Activated naive CD4-positive, alpha-beta T cell treated with anti-CD3 and anti-CD28 coated beads, Interleukin-2, amount 50 U/mL, for 72 hours (primary cell): Measurements from ENCODE around the gene P3H3. TPM values are rescaled to one million over a fixed set of nuclear protein-coding genes. Genes with fewer than 3 reads are reported as not detected.
A peak's percentile ranks its signal among the peaks of the same experiment; 100 is the strongest.

Experiments used
- ATAC-seq, 2 donors: fragments of 150-1000 bp; cut with Tn5 transposase; 2 replicates each; pipeline ENCODE4 v1.10.0; 2021; ENCODE audit warnings: mild to moderate bottlenecking in 2 of 2, moderate library complexity in 2 of 2
- DNase-seq, 2 donors: peaks; one replicate each; pipeline ENCODE4 v3.0.0; 2021 to 2022; ENCODE audit warnings: low spot score in 2 of 2
- H3K27ac Mint-ChIP-seq, 2 donors: one replicate each; pipeline ENCODE4 v1.8.0; 2022; ENCODE audit warnings: mild to moderate bottlenecking in 2 of 2, mixed read lengths in 2 of 2
- H3K36me3 Mint-ChIP-seq, 2 donors: one replicate each; pipeline ENCODE4 v1.8.0; 2022; ENCODE audit warnings: mixed read lengths in 2 of 2
- H3K9me3 Mint-ChIP-seq, 2 donors: one replicate each; pipeline ENCODE4 v1.8.0; 2022; ENCODE audit warnings: mixed read lengths in 2 of 2
- total RNA-seq, 2 donors: library from RNA; stranded (reverse); gene quantifications; one replicate each; pipeline ENCODE4 v1.2.3, GENCODE V29; 2022

P3H3 gene
- total RNA-seq, 2 donors from 2014 or later: 0.82 to 3.0 TPM

GRCh38 chr12:6790496-6791150 lies 37.6 kb upstream of the P3H3 start:
- H3K9me3 Mint-ChIP-seq: no peaks in the 10 kb centered on the region
- peaks cover 26 to 36% of the 10 kb centered on the region in 2 donors for H3K36me3 Mint-ChIP-seq
- ATAC-seq (peak; percentile 41 to 55), DNase-seq (peak in 1 of 2 donors; percentile 67)
- peak overlapping the region; percentile 94 to 95 for H3K27ac Mint-ChIP-seq

GRCh38 chr12:6791931-6792520 lies 36.2 kb upstream of the P3H3 start:
- Mint-ChIP-seq H3K9me3 (no peaks in the 10 kb centered on the region), H3K36me3 (peaks cover 26 to 46% of the 10 kb centered on the region in 2 donors), H3K27ac (peak overlapping the region; percentile 94 to 96)
- DNase-seq: peak in 1 of 2 donors; percentile 62
- peak; percentile 7 to 16 for ATAC-seq

DNA sequence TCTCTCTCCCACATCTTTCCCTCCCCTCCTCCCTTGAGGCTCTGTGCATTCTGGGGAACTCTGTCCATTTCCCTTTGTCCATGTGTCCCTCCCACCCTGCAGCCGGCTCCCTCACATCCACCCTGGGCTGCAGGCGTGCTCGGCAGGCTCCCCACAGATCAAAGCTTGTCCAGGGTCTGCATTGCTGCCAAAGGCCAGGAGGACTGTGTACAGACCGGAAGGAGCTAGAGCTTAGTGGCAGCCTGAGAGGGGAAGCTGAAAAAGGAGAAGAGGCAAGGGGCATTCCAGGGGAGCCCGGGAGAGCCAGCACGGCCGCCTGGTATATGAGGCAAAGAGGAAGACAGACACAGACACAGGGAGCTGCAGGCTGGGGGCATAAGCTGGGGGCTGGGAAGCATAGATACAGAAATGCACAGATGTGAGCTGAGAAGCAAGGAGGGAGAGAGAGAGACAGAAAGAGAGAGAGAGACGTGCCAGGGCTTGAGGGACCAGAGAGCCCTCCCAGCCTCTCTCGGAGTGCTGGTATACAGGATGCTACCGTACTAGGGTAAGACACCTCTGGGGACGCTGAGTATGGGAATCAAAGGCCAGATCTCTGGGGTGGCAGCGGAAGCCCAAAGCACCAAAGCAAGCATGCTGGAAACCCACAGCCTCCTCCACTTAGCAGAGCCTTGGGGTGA lies 35.5 kb upstream of the P3H3 start:
- no peak for DNase-seq
- peaks cover 26 to 53% of the 10 kb centered on the region in 2 donors for H3K36me3 Mint-ChIP-seq
- no peaks in the 10 kb centered on the region for H3K9me3 Mint-ChIP-seq
- ATAC-seq: peak; percentile 27 to 33
- peak overlapping the region; percentile 94 to 96 for H3K27ac Mint-ChIP-seq

DNA sequence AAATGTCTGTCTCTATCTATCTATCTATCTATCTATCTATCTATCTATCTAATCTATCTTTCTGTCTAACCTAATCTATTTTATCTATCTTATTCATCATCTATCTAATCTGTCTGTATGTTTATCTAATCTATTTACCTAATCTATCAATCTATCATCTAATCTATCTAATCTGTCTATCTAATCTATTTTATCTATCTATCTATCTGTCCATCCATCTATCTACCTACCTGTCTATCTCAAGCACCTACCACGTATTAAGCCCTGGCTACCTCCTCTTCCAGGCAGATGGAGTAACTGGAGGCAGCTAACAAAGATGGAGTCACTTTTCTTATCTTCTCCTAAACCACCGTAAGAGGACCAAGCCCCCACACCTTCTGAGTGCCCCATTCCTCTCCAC lies 33.1 kb upstream of the P3H3 start:
- DNase-seq (no peak), ATAC-seq (no peak)
- Mint-ChIP-seq H3K36me3 (peaks cover 18 to 45% of the 10 kb centered on the region in 2 donors), H3K27ac (peak overlapping the region in 1 of 2 donors; percentile 51), H3K9me3 (no peaks in the 10 kb centered on the region)

DNA sequence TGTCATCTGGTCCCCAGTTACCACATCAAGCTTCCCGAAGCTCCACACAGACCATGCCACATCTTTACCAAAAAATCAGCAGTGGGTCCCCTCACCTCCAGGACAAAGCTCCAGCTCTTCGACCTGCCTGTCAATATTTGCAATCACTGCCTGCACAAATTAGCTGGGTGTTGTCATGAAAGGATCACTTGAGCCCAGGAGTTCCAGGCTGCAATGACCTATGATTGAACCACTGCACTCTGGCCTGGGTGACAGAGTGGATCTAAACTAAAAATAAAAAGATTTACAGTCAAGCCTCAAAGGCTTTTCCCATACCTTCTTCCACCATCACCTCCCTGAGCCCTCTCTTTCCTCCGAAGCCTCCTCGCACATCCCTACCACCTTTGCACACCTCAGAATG lies 31.6 kb upstream of the P3H3 start:
- peaks cover 11 to 34% of the 10 kb centered on the region in 2 donors for H3K36me3 Mint-ChIP-seq

GRCh38 chr12:6799147-6799546 lies 29.1 kb upstream of the P3H3 start:
- H3K9me3 Mint-ChIP-seq: no peaks in the 10 kb centered on the region

More for the DNA sequence above, 31.6 kb upstream of the P3H3 start:
- DNase-seq (no peak), ATAC-seq (no peak)
- H3K27ac Mint-ChIP-seq: peak overlapping the region in 1 of 2 donors; percentile 25
- H3K9me3 Mint-ChIP-seq: no peaks in the 10 kb centered on the region

DNA sequence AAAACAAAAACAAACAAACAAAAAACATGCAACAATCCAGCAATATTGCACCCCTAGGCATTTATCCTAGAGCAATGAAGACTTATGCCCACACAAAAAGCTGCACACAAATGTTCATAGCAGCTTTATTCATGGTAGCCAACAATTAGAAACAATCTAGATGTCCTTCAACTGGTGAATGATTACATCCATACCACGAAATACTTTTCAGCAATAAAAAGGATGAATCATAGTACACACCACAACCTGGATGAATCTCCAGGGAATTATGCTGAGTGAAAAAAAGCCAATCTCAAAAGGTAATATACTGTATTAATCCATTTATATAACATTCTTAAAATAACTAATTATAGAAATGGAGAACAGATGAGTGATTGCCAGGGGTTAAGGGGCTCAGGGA lies 21.0 kb upstream of the P3H3 start:
- ATAC-seq (no peak), DNase-seq (no peak)
- Mint-ChIP-seq H3K27ac (no peak overlapping the region), H3K9me3 (no peaks in the 10 kb centered on the region), H3K36me3 (peaks cover 4 to 26% of the 10 kb centered on the region in 2 donors)

More at GRCh38 chr12:6799147-6799546, 29.1 kb upstream of the P3H3 start:
- DNase-seq (no peak), ATAC-seq (no peak)
- peak overlapping the region in 1 of 2 donors; percentile 65 for H3K27ac Mint-ChIP-seq
- H3K36me3 Mint-ChIP-seq: peaks cover 0 to 32% of the 10 kb centered on the region in 2 donors

DNA sequence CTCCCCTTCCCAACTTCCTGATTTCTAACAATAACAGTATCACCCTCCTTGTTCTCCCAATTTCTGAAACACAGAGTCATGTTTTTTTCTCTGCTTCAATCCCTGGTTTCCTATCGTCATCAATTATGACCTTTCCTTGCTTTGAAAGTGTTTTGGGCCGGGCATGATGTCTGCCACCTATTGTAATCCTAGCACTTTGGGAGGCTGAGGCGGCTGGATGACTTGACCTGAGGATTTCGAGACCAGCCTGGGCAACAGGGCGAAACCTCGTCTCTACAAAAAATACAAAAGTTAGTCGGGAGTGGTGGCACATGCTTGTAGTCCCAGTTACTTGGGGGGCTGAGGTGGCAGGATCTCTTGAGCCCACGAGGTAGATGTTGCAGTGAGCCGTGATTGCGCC lies 19.2 kb upstream of the P3H3 start:
- ATAC-seq (no peak), DNase-seq (no peak)
- Mint-ChIP-seq H3K9me3 (no peaks in the 10 kb centered on the region), H3K36me3 (peaks cover 4 to 14% of the 10 kb centered on the region in 2 donors), H3K27ac (peak overlapping the region in 1 of 2 donors; percentile 44)

DNA sequence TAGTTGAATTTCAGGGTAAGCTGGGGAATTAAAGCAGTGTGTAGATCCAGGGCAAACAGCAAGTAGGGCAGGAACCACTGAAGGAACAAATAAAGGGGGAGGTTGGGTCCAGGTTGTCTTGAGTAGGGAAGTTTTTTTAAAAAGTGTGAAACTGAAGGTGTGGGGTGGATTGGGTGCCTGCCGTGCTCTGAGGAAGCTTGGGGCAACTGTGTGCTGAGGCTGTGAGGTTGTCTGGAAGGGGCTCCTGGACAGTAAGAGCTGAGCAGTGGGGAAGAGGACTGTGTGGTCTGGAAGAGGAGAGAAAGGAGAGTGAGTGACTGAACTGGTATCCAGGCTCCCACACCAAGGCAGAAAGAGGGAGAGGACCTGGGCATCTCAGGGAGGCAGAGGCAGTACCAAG lies 17.4 kb upstream of the P3H3 start:
- peaks cover under 1 to 5% of the 10 kb centered on the region in 2 donors for H3K36me3 Mint-ChIP-seq
- peak overlapping the region; percentile 44 to 61 for H3K27ac Mint-ChIP-seq
- ATAC-seq (no peak), DNase-seq (no peak)
- H3K9me3 Mint-ChIP-seq: no peaks in the 10 kb centered on the region

DNA sequence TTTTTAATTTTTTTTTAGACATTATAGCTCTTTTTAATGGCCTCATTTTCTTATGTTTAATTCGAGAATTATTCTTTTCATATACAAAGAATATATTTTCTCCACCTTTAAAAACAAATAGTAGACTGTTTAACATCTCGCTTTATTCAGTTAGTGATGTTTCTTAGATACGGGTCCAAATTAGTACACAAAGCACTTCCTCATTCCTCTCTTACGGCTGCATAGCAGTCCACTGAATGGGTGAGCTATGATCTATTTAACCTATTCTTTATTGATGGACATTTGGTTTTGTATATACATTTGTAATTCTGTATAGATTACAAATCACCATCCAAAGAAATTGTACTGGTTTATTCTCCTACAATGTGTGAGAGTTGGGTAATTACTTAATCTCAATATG lies 14.8 kb upstream of the P3H3 start:
- ATAC-seq (no peak), DNase-seq (no peak)
- H3K27ac Mint-ChIP-seq: no peak overlapping the region
- H3K9me3 Mint-ChIP-seq: no peaks in the 10 kb centered on the region
- H3K36me3 Mint-ChIP-seq: peaks cover 8 to 23% of the 10 kb centered on the region in 2 donors

DNA sequence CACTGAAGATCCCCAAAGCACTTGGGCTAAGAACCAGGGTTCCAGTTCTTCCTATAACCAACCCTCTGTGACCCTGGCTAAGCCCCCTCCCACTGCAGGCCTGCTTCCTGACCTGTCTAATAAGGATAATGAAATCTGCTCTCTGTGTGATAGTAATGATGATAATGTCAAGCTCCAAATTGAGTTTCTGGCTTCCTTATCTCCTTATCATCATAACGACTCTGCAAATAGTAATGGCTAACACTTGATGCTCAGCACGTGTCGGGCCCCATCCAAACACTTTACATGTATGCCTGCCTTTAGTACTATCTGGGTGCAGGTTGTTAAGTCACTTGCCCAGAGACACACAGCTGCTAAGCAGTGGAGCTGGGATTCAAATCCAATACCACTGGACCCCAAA lies 11.6 kb upstream of the P3H3 start:
- H3K36me3 Mint-ChIP-seq: peaks cover 8 to 22% of the 10 kb centered on the region in 2 donors
- H3K9me3 Mint-ChIP-seq: no peaks in the 10 kb centered on the region
- no peak overlapping the region for H3K27ac Mint-ChIP-seq
- ATAC-seq (no peak), DNase-seq (no peak)

DNA sequence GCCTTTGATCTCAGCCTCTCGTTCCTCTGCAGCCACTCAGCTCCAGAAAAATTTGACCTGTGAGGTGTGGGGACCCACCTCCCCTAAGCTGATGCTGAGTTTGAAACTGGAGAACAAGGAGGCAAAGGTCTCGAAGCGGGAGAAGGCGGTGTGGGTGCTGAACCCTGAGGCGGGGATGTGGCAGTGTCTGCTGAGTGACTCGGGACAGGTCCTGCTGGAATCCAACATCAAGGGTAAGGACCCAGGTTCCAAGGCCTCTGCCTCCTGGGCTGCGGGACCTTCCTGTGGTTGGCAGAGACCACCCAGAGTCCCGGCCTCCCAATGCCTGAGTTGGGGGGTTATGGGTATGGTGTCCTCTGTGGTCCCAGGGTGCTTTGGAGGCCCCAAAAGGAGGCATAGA lies 11.1 kb upstream of the P3H3 start:
- peaks cover 8 to 22% of the 10 kb centered on the region in 2 donors for H3K36me3 Mint-ChIP-seq
- DNase-seq: no peak
- no peak for ATAC-seq
- no peaks in the 10 kb centered on the region for H3K9me3 Mint-ChIP-seq
- no peak overlapping the region for H3K27ac Mint-ChIP-seq

DNA sequence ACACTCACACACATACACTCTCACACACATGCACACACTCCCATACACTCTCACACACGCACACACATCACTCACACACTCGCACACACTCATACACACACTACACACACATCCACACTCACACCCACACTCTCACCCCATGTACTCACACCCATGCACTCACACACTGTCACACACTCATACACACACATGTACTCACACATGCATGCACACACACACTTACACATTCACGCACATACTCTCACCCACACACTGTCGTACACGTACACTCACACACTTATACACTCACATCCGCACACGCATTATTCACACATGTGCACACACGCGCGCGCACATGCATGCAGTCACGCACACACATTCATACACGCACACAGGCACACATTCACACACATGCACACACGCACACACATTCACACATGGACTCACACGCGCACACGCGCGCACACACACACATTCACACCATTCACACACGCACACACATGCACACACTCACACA lies 10.5 kb upstream of the P3H3 start:
- peak overlapping the region in 1 of 2 donors; percentile 2 for H3K27ac Mint-ChIP-seq
- ATAC-seq (no peak), DNase-seq (no peak)
- no peaks in the 10 kb centered on the region for H3K9me3 Mint-ChIP-seq
- H3K36me3 Mint-ChIP-seq: peaks cover 8 to 22% of the 10 kb centered on the region in 2 donors

DNA sequence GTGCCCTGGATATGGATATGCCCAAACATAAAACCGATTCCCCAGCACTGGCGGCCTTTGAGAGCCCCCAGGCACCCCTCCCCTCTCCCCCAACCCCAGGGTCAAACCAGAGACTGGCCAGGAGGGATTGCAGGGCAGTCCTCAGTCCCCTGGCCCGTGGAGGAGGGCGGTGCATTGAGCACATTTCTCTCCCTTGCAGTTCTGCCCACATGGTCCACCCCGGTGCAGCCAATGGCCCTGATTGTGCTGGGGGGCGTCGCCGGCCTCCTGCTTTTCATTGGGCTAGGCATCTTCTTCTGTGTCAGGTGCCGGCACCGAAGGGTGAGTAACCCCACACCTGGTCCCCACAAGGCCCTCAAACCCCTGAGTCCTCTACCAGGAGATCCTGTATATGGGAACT lies 10.0 kb upstream of the P3H3 start:
- Mint-ChIP-seq H3K36me3 (peaks cover 8 to 22% of the 10 kb centered on the region in 2 donors), H3K9me3 (no peaks in the 10 kb centered on the region), H3K27ac (no peak overlapping the region)
- ATAC-seq (no peak), DNase-seq (no peak)

DNA sequence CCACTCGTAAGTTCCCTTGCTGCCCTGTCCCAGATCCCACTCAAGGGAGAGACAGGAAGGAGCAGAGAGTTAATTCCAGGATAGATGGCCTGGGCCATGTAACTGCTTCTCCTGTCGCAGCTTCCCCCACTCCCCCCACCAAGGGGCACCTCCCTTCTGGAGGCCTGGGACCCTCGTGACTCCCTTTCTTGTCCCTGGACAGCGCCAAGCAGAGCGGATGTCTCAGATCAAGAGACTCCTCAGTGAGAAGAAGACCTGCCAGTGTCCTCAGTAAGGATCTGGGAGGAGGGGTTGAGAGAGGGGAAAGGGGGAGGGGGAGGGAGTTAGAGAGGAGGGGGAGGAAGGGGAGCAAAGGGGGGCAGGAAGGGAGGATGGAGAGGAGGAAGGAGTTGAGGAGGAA lies 9.6 kb upstream of the P3H3 start:
- H3K9me3 Mint-ChIP-seq: no peaks in the 10 kb centered on the region
- DNase-seq: no peak
- H3K36me3 Mint-ChIP-seq: peaks cover 8 to 22% of the 10 kb centered on the region in 2 donors
- H3K27ac Mint-ChIP-seq: no peak overlapping the region
- no peak for ATAC-seq

GRCh38 chr12:6819106-6820030 lies 8.8 kb upstream of the P3H3 start:
- DNase-seq (no peak), ATAC-seq (no peak)
- peaks cover 8 to 22% of the 10 kb centered on the region in 2 donors for H3K36me3 Mint-ChIP-seq
- H3K9me3 Mint-ChIP-seq: no peaks in the 10 kb centered on the region
- peak overlapping the region in 1 of 2 donors; percentile 67 for H3K27ac Mint-ChIP-seq
